H1 (cell line): ENCODE data around the gene ZSCAN12. TPM values are rescaled to one million over a fixed set of nuclear protein-coding genes. Genes with fewer than 3 reads are reported as not detected.

ENCODE experiments used
- CHD2 ChIP-seq: IDR thresholded peaks from 2 replicates; pipeline ENCODE4 v1.6.1; 2012; ENCODE audit warnings: low read length, improper control_type of control experiment
- CTCF ChIP-seq, 3 experiments: IDR thresholded peaks; 1 replicate in 2 of 3; 2 replicates in 1 of 3; pipeline versions ENCODE4 v1.5.1 to v1.6.1; 2011; ENCODE audit warnings: low read length in 3 of 3, mild to moderate bottlenecking in 3 of 3, inconsistent platforms in 2 of 3, low read depth in 1 of 3, moderate library complexity in 1 of 3; ENCODE audit not compliant: insufficient read depth in 1 of 3; ENCODE audit errors: control extremely low read depth in 1 of 3
- E2F6 ChIP-seq: IDR thresholded peaks from 2 replicates; pipeline ENCODE4 v1.6.1; 2012; ENCODE audit warnings: inconsistent platforms
- EZH2 ChIP-seq: fragments of 200-600 bp; sonication (generic); IDR thresholded peaks from 2 replicates; pipeline ENCODE4 v1.7.1; 2012; ENCODE audit warnings: low read depth, mild to moderate bottlenecking, moderate library complexity, low read length, inconsistent platforms; ENCODE audit not compliant: severe bottlenecking
- JUN ChIP-seq: IDR thresholded peaks from 2 replicates; pipeline ENCODE4 v1.6.1; 2011; ENCODE audit warnings: low read depth, mild to moderate bottlenecking, improper control_type of control experiment, low read length
- JUND ChIP-seq: IDR thresholded peaks from 2 replicates; pipeline ENCODE4 v1.6.1; 2011; ENCODE audit warnings: mild to moderate bottlenecking, improper control_type of control experiment, low read length
- KDM1A ChIP-seq: fragments of 200-600, 300-600 bp; sonication (generic); IDR thresholded peaks from 2 replicates; pipeline ENCODE4 v1.7.1; 2016; ENCODE audit warnings: mild to moderate bottlenecking, low read length, borderline replicate concordance
- POLR2A ChIP-seq, 2 experiments: IDR thresholded peaks; 1 replicate in 1 of 2; 2 replicates in 1 of 2; pipeline ENCODE4 v1.6.1; 2011; ENCODE audit warnings: low read depth in 2 of 2, low read length in 2 of 2, mild to moderate bottlenecking in 2 of 2; ENCODE audit errors: control extremely low read depth in 1 of 2
- POU5F1 ChIP-seq: IDR thresholded peaks from 2 replicates; pipeline ENCODE4 v1.6.1; 2011; ENCODE audit warnings: low read depth, mild to moderate bottlenecking, low read length, moderate library complexity
- RBBP5 ChIP-seq: IDR thresholded peaks from 2 replicates; pipeline ENCODE4 v1.7.1; 2012; ENCODE audit warnings: low read depth, mild to moderate bottlenecking, inconsistent platforms, low read length, moderate library complexity, borderline replicate concordance
- RFX5 ChIP-seq: IDR thresholded peaks from 2 replicates; pipeline ENCODE4 v1.6.1; 2011; ENCODE audit warnings: low read depth, low read length, improper control_type of control experiment, borderline replicate concordance
- RXRA ChIP-seq: IDR thresholded peaks from 2 replicates; pipeline ENCODE4 v1.6.1; 2011; ENCODE audit warnings: low read depth, mild to moderate bottlenecking, low read length, moderate library complexity; ENCODE audit not compliant: insufficient read depth
- SAP30 ChIP-seq: fragments of 300-600 bp; sonication (generic); IDR thresholded peaks from 2 replicates; pipeline ENCODE4 v1.7.1; 2012; ENCODE audit warnings: low read length, moderate library complexity, mild to moderate bottlenecking, inconsistent platforms; ENCODE audit not compliant: insufficient read depth, insufficient replicate concordance
- SIN3A ChIP-seq, 2 experiments: IDR thresholded peaks in 1 of 2; conservative IDR thresholded peaks in 1 of 2; 2 replicates each; pipeline ENCODE4 v1.6.1; 2011 to 2012; ENCODE audit warnings: low read length in 2 of 2, improper control_type of control experiment in 1 of 2, low read depth in 1 of 2, mild to moderate bottlenecking in 1 of 2
- SIRT6 ChIP-seq: IDR thresholded peaks from one replicate; pipeline ENCODE4 v1.7.1; 2012; ENCODE audit warnings: low read length, inconsistent platforms
- SP1 ChIP-seq: IDR thresholded peaks from 2 replicates; pipeline ENCODE4 v1.6.1; 2011; ENCODE audit warnings: low read depth, low read length
- SUZ12 ChIP-seq: fragments of 200-600 bp; sonication (generic); IDR thresholded peaks from 2 replicates; pipeline ENCODE4 v1.6.1; 2012; ENCODE audit warnings: mild to moderate bottlenecking, inconsistent platforms, low read length, moderate library complexity, mixed read lengths
- TAF7 ChIP-seq: optimal IDR thresholded peaks from 2 replicates; pipeline ENCODE3; 2011; ENCODE audit warnings: low read depth, mild to moderate bottlenecking, inconsistent platforms, low read length, moderate library complexity, borderline replicate concordance
- TBP ChIP-seq: IDR thresholded peaks from 2 replicates; pipeline ENCODE4 v1.6.1; 2011; ENCODE audit warnings: low read depth, low read length, improper control_type of control experiment
- TCF12 ChIP-seq: IDR thresholded peaks from 2 replicates; pipeline ENCODE4 v1.6.1; 2011; ENCODE audit warnings: low read depth, mild to moderate bottlenecking, low read length
- YY1 ChIP-seq: IDR thresholded peaks from 2 replicates; pipeline ENCODE4 v1.6.1; 2011; ENCODE audit warnings: low read depth, mild to moderate bottlenecking, low read length
- polyA plus RNA-seq, 7 experiments: library from polyadenylated mRNA; depleted of rRNA in 3 of 7; stranded (reverse) in 5 of 7; unstranded in 2 of 7; fragments of >200 nt in 5 of 7; fragments of 200-250 nt in 2 of 7; gene quantifications; 1 replicate in 5 of 7; 2 replicates in 1 of 7; 4 replicates in 1 of 7; pipeline versions ENCODE4 v1.2.1 to v1.2.3, GENCODE V29; 2011 to 2013; ENCODE audit warnings: missing spikeins in 2 of 7, mixed read lengths in 2 of 7
- total RNA-seq: library from RNA; stranded (reverse); fragmentation: NEBNext Ultra II Directional; extraction: Animal tissue kit (Norgen Biotek cat#: 25700); gene quantifications from 2 replicates; pipeline ENCODE4 v1.2.1, GENCODE V29; 2021

The ZSCAN12 gene
- total and polyA plus RNA-seq, 2 of the 8 experiments (the other 6 are each of a cell fraction or from before 2014, with no cell fraction given): 2.2 to 9.6 TPM

GRCh38 chr6:28399350-28400121 is at the start of gene ZSCAN12 (continued):
- TF ChIP-seq KDM1A (no peak), TBP (peak; percentile 88), POU5F1 (no peak), POLR2A (IDR thresholded peaks at IDR 0.05; ENCODE audit: control extremely low read depth in 1 of 2, low read depth in 2 of 2, low read length in 2 of 2) (peak; percentile 74 to 92), SP1 (peak; percentile 48; the same call in 1 of the 2 replicates), SIN3A (conservative IDR thresholded peaks at IDR 0.05 in 1 of 2, IDR thresholded peaks at IDR 0.05 in 1 of 2; ENCODE audit: low read depth in 1 of 2, low read length in 2 of 2) (peak; percentile 53 to 62; a peak in 2 of 4 replicates), SUZ12 (no peak), RFX5 (no peak), SIRT6 (no peak), RXRA (no peak), E2F6 (no peak; the same call in 1 of the 2 replicates), EZH2 (no peak), TAF7 (peak; percentile 72), YY1 (peak; percentile 67; the same call in 1 of the 2 replicates), JUN (no peak), SAP30 (peak; percentile 24), TCF12 (0 out of 2 replicates have a peak, but pooled peaks have one; percentile 43), JUND (no peak), CTCF (IDR thresholded peaks at IDR 0.05; ENCODE audit: control extremely low read depth in 1 of 3, insufficient read depth in 1 of 3, low read depth in 1 of 3, low read length in 3 of 3) (peak; percentile 43 to 54 (median 45)), RBBP5 (peak; percentile 86; the same call in 1 of the 2 replicates), CHD2 (no peak)
